NCI-H1105 treated with DMSO at 0.1 percent for 48 hours (cell line): ENCODE measurements around the gene AGTR2.
A peak's percentile ranks its signal among the peaks of the same experiment; 100 is the strongest.
"Not testable (repeated sequence)": the region's sequence is repeated elsewhere in the genome, so short reads cannot be mapped to it uniquely, and the experiment has no call there.

ENCODE experiments used
- DNase-seq: peaks from one replicate; lab custom pipeline; 2025; lab: John Stamatoyannopoulos, UW

Gene AGTR2, protein sequence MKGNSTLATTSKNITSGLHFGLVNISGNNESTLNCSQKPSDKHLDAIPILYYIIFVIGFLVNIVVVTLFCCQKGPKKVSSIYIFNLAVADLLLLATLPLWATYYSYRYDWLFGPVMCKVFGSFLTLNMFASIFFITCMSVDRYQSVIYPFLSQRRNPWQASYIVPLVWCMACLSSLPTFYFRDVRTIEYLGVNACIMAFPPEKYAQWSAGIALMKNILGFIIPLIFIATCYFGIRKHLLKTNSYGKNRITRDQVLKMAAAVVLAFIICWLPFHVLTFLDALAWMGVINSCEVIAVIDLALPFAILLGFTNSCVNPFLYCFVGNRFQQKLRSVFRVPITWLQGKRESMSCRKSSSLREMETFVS

DNA sequence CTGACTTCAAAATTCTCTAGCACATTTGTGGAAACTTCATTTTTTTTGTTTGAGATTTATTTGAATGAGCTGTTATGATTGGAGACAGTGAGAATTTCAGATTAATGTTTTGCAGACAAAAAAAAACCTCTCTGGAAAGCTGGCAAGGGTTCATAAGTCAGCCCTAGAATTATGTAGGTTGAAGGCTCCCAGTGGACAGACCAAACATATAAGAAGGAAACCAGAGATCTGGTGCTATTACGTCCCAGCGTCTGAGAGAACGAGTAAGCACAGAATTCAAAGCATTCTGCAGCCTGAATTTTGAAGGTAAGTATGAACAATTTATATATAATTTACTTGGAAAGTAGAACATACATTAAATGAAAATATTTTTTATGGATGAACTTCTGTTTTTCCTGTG, at the start of gene AGTR2:
Gene AGTR2, plus strand, starts transcription at position 234 of the 400 bp plus-strand sequence. CDS start 1,537 bp downstream, outside the sequence.
- DNase-seq = no peak

DNA sequence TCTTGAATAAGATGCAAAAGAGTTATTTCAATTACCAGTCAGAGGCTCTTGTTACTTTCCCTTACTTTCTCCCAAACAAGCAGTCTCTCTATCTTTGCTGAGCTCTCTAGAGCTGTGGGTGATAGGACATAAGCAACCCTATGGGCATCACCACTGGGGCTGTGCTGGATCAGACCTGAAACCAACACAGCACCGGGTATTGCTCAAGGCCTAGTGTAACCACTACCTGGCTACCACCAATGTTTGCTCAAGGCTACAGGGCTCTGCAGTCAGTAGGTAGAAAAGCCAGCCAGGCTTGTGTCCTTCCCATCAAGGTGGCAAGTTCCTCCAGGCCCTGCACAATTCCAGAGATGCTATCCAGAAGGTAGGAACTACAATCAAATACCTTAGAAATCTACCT, 35.3 kb upstream of the AGTR2 start:
- no peak for DNase-seq

DNA sequence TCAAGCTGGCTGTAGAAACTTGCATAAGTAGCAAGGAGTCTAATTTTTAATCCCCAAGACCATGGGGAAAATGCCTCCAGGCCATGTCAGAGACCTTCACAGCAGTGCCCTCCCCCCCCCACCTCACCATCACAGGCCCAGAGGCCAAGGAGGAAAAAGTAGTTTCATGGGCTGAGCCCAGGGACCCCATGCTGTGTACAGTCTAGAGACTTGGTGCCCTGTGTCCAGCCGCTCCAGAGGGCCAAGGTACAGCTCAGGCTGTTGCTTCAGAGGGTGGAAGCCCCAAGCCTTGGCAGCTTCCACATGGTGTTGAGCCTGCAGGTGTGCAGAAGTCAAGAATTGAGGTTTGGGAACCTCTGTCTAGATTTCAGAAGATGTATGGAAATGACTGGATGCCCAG, 29.3 kb upstream of the AGTR2 start:
- DNase-seq = not testable (repeated sequence)

DNA sequence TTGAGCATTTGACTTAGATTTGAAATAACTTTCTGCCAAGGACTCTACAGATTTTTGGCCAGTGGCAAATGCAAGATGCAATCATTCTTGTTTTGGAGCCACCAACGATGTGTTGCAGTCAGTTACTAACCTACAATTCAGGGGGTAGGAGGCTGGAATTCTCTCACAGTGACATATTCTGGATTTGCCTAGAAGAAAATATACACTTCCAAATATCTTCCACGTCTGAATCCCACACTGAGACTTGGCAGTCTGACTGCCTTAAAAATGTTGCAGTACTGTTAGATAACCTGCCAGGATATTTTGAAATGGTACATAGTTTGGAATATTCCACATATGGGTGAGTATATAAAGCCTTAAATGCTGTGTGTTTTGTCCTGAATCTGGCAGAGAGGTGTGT, 27.6 kb upstream of the AGTR2 start:
- no peak for DNase-seq

DNA sequence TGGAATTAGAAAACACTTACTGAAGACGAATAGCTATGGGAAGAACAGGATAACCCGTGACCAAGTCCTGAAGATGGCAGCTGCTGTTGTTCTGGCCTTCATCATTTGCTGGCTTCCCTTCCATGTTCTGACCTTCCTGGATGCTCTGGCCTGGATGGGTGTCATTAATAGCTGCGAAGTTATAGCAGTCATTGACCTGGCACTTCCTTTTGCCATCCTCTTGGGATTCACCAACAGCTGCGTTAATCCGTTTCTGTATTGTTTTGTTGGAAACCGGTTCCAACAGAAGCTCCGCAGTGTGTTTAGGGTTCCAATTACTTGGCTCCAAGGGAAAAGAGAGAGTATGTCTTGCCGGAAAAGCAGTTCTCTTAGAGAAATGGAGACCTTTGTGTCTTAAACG, 2.4 kb downstream of the AGTR2 start:
- no peak for DNase-seq

DNA sequence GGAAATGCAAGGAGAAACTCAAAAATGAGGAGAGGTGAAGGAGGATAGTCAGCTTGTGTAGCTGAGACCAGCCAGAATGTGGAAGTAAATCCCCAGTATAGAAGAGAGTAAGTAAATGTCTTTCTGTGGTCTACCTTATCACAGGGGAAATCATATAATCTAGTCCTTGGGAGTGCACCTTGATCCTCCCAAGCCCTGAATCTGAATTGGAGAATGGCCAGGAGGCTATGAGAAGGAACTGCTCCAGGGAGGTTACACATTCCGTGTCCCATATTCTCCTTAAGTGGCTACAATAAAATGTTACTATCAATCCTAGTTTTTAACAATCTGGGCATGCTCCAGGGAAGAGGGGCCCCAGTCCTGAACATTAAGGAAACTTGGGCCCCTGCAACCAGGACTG, 10.8 kb downstream of the AGTR2 start:
- no peak for DNase-seq

DNA sequence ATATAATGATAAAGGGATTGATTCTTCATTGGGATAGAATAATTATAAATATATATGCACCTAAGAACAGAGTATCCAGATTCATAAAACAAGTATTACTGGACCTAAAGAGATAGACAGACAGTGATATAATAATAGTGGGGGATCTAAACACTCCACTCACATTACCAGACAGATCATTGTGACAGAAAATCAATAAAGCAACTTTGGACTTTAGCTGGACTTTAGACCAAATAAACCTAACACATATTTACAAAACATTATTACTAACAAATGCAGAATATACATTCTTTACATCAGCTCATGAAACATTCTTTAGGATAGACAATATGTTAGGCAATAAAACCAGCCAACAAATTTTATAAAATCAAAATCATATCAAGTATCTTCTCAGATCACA, 14.6 kb downstream of the AGTR2 start:
- DNase-seq = no peak

DNA sequence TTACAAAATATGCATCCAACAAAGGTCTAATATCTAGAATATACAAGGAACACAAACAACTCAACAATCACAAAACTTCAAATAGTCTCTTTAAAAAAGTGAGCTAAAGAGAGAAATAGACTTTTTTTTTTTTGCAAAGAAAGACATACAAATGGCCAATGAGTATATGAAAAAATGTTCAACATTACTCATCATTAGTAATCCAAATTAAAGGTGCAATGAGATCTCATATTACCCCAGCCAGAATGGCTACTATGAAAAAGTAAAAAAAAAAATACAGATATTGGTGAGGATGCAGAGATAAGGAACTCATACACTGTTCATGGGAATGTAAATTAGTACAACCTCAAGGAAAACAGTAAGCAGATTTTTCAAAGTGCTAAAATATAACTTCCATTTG, 24.1 kb downstream of the AGTR2 start:
- DNase-seq = no peak

DNA sequence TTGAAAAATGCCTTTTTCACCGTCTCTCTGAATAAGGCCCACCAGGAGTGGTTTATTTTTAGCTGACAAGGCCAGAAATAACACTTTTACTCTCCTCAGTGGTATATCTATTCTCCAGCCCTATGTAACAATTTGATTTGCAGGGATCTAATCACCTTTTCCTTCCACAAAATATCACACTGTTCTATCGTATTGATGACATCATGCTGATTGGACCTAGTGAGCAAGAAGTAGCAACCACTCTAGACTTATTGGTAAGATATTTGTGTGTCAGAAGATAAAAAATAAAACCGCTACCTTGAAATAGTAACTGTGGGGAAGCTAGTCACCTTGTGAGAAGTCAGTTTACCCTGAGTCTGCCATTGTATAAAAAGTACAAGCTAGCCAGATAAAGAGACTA, 27.7 kb downstream of the AGTR2 start:
- no peak for DNase-seq

DNA sequence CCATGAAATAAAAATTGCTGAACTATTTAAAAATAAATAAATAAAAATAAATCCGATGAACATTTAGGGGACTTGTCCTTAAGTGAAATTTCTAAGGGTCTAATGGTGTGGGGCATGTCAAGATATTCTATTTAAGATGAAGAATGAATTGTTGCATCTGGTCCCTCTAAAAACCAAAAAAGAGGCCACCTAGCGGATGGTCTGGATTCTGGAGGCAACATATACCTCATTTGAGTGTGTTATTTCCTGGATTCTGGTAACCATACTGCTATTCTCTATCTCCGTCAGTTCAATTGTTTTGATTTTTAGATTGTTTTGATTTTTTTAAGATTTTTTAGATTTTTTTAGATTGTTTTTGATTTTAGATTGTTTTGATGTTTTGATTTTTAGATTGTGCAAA, 28.3 kb downstream of the AGTR2 start:
- DNase-seq = no peak

DNA sequence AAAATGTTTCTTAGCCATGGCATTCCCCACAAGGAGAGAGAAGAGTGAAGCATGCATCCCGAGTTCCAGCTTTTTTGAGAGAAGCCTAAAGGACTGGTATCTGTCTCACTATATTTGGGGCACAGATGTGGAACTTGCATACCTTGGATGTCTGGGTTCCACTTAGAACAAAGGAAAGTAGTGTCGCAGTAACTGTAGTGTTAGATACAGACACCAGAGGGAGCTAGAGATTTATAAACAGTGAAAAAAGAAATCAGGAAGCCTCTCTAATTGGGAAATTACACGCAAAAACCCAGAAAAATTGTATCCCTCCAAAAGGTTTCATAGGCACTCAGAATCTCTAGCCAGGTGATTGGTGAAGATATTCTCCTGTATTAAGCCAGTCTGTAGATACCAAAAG, 34.4 kb downstream of the AGTR2 start:
- peak; percentile 41 for DNase-seq

DNA sequence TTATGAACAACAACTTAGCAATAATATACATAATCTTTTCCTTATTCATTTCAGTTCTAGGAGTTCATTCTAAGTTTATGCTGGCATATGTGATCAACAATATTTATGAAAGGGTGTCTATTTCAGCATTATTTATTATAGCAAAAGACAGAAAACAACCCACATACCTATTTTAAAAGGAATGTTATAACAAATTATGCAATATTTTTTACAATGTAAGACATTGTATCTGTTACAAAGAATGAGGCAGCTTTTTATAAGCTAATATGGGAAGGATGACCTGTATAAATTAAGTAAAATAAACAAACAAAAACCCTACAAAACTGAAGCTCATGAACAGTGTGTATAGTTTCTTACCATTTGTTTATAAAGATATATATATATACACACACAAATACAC, 42.7 kb downstream of the AGTR2 start:
- DNase-seq = no peak

DNA sequence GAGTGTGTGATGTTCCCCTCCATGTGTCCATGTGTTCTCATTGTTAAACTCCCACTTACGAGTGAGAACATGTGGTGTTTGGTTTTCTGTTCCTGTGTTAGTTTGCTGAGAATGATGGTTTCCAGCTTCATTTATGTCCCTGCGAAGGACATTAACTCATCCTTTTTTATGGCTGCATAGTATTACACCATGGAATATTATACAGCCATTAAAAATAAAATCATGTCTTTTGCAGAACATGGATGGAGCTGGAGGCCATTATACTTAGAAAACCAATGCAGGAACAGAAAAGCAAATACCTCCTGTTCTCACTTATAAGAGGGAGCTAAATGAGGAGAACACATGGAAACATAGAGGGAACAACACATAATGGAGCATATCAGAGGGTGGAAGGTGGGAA, 46.5 kb downstream of the AGTR2 start:
- not testable (repeated sequence) for DNase-seq
